ENCODE measurements around the gene GAL3ST2.
"Not testable (repeated sequence)": the region's sequence is repeated elsewhere in the genome, so short reads cannot be mapped to it uniquely, and the experiment has no call there.

Gene GAL3ST2

DNA sequence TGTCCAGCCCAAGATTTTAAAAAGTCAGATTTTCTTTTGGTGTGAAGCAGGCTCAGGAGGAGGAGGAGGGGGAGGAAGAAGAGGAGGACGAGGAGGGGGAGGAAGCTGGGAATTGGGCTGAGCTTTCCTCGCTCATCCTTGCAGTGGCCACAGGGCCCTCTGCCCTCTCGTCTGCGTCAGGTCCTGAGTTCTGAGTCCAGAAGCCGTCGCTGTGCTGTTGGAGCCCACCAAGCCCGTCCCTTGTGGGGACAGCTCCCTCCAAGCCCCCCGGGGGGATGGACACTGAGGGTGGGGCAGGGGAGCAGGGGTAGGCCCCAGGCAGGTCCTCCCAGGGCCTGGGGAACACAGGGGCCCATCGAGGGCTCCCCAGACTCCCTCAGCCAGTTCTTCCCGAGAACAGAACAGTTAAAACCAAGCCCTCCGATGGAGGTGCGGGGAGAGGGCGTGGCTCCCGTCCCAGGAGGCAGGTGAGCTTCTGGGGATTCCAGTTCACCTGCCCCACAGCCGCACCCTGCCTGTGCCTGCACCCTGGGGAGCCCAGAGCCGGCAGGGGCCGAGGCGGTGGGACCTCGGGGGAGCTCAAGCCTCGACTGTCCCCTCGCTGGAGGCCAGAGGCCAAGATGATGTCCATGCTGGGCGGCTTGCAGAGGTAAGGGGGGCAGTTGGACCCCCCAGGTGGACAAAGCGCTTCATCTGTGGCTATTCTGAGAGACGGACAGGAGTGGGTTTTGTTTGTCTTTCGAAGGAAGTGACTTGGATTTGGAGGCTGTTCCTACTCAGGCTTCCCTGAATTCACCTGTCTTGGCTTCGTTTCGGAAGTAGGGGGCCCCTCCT is at the start of gene GAL3ST2:
TSS of gene GAL3ST2 (plus strand) at position 487 of the 834 bp plus-strand sequence. CDS start at position 621, 134 bp downstream.
- DNase-seq = no peak

GRCh38 chr2:241728000-241728399 is 48.6 kb upstream of the GAL3ST2 start:
- DNase-seq = no peak

DNA sequence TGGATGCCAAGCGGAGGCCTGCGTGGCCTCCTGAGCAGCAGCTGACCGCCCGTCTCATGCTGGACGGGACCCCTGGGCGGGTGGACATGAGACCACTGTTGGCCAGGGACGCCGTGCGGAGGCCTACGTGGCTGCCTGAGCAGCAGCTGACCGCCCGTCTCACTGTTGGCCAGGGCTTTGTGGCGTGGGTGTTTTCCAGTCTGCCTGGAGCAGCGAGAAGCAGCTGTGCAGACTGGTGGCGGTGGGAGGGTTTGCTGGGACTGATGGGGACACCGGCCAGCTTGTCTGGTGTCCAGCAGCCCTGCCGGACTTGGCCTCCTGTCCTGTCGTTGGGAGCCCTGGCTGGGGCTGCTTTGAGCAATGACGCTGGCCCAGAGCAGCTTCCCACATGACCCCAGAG is 48.0 kb upstream of the GAL3ST2 start:
- no peak for DNase-seq

GRCh38 chr2:241729868-241730267 is 46.8 kb upstream of the GAL3ST2 start:
- DNase-seq = no peak

DNA sequence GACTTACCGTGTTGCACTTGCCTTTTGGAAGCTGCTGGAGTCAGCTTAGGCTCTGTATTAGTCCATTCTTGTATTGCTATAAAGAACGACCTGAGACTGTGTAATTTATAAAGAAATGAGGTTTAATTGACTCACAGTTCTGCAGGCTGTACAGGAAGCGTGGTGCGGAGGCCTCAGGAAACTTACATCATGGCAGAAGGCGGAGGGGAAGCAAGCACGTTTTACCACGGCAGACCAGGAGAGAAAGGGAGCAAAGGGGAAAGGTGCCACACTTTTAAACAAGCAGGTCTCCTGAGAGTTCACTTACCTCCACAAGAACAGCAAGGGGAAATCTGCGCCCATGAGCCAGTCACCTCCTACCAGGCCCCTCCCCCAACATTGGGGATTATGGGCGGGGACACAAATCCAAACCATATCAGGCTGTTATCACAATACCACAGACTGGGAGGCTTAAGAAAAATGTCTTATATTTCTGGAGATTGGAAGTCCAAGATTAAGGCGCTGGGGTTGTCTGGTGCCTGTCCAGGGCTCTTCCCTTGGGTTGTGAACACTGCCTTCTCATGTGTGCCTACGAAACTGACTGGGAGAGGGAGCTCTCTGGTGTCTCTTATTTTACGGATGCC is 45.8 kb upstream of the GAL3ST2 start:
- DNase-seq = no peak

DNA sequence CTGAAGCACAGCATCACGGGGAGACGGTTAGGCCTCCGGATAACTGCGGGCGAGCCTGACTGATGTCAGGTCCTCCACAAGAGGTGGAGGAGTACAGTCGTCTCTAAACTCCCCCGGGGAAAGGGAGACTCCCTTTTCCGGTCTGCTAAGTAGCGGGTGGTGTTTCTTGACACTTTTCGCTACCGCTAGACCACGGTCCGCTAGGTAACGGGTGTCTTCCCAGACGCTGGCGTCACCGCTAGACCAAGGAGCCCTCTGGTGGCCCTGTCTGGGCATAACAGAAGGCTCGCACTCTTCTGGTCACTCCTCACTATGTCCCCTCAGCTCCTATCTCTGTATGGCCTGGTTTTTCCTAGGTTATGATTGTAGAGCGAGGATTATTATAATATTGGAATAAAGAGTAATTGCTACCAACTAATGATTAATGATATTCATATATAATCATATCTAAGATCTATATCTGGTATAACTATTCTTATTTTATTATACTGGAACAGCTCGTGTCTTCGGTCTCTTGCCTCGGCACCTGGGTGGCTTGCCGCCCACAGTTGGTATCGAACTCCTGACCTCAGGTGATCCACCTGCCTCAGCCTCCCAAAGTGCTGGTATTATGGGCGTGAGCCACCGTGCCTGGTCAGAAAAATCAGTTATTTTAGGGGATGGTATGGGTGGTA is 44.0 kb upstream of the GAL3ST2 start:
- DNase-seq = not testable (repeated sequence)

DNA sequence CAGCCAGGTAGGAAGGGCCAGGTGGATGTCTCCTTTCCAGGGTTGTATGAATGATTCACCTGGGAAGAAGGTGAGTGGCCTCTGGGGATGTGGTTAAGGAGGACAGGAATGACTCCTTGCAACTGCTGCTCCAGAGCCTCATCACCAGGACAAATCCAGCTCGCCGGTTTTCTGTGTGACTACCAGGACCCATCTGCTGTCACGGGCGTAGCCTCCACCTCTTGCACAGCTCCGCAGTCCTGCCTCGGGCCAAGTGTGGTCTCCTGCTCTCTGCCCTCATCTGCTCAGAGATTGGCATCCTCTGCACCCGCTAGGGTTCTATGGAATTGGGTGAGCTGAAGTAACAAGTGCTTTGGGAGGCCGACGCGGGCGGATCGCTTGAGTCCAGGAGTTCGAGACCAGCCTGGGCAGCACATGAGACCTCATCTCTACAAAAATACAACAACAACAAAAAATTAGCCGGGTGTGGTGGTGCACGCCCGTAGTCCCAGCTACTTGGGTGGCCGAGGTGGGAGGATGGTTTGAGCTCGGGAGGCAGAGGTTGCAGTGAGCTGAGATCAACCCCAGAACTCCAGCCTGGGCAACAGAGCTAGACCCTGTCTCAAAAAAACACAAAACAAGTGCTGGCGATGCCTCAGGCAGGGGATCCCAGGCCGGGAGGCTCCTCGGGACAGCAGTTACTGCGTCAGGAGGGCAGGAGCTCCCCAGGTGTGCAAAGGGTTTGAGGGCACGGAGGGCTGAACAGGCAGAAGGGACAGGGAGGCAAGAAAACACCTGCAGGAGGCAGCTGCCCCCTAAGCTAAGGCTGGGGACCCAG is 43.0 kb upstream of the GAL3ST2 start:
- DNase-seq = no peak

GRCh38 chr2:241734208-241734466 is 42.5 kb upstream of the GAL3ST2 start:
- no peak for DNase-seq

DNA sequence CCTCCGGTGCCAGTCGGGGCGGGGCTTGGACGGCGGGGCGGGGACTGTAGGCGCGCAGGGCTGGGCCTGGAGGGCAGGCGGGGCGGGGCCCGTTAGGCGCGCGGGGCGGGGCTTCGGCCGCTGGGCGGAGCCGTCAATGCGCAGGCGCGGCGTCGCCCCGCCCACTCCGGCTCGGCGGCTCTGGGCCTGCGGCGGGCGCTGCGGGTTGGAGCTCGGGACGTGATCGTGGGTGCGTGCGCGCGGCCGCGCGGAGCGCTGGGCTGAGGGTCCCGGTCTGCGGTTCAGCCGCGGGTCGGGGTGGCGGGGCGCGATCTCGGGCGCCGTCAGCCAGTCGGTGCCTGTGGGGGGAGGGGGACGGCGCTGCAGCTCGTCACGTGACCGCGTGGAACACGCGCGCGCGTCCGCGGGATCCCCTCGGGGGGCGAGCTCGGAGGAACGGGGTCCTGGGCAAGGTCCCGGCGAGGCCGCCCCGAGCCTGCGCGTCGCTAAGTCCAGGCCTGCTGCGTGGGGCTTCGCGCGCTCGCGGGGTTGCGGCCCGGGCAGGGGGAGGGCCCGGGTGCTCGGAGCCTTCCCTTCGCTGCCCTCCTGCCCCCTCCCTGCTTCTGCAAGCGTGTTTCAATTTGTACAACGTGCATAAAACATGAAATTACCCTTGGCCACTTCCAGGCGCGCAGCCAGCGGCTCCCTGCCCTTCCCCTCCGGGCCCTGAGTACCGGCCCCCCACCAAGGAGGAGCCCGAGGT is 42.0 kb upstream of the GAL3ST2 start, which contains the start of gene D2HGDH:
TSS of gene D2HGDH (plus strand) at position 164 of the 742 bp plus-strand sequence. CDS start 595 bp downstream, outside the sequence.
- DNase-seq = peak; percentile 19

DNA sequence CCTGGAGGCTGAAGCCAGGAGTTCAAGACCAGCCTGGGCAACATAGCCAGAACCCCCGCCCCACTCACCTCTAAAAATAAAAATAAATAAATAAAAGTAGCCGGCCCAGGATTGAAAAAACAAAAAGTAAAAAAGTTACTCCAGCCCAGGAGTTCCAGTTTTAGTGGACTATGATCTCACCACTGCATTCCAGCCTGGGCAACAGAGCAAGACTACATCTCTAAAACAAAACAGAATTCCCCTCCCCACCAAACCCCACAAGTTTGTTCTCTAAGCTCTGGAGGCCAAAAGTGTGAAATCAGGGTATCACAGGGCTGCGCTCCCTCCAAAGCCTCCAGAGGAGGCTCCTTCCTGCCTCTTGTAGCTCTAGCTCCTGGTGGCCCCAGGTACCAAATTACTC is 40.5 kb upstream of the GAL3ST2 start:
- no peak for DNase-seq

- DNase-seq = no peak
Measured at GRCh38 chr2:241738040-241738686, 38.5 kb upstream of the GAL3ST2 start.

DNA sequence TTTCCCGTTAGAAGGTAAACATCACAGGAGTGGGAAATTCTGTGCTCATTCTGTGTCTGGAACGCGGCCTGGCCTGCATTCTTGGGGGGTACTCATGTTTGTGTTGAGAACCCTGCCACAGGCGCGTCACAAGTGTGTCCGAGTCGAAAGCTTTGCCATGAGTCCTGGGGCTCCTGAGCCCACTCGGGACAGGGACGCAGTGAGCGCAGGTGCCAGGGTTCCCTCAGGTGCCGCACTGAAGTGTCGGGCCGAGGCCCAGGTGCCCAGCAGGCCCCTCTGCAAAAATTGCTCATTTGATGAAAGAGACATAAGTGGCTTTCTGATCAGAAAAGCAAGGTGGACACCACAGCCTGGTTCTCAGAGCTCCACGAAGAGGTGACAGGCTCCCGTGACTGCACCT is 37.4 kb upstream of the GAL3ST2 start:
- no peak for DNase-seq

DNA sequence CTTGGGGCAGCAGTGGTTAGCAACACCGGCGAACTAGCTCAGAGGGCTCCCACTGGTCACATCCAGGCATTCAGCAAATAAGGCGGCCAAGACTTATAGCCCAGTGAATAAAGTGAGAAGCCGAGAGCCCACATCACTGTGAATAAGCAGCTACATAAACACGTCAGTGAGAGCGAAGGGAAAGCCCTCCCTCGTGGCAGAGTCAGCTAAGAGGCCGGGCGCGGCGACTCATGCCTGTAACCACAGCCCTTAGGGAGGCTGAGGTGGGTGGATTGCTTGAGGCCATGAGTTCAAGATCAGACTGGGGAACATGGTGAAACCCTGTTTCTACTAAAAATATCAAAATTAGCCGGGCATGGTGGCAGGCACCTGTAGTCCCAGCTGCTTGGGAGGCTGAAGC is 37.0 kb upstream of the GAL3ST2 start:
- DNase-seq = no peak

DNA sequence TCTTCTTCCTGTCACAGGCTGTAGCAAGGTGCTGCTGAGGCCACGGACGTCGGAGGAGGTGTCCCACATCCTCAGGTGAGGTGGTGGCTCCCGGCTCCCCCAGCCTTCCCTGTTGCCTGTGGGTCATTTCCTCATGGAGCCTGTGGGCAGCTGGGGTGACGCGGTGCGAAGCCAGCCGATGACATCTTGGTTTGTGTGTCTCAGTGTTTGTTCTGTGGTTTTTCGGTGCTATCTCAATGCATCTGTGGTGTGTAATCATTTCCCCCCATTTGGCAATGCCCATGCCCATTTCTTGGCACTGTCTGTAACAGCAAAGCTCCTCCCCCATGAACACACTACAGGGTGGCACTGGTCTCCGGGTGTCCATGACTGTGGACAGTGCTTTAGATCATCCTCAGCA is 35.6 kb upstream of the GAL3ST2 start:
- DNase-seq = no peak

DNA sequence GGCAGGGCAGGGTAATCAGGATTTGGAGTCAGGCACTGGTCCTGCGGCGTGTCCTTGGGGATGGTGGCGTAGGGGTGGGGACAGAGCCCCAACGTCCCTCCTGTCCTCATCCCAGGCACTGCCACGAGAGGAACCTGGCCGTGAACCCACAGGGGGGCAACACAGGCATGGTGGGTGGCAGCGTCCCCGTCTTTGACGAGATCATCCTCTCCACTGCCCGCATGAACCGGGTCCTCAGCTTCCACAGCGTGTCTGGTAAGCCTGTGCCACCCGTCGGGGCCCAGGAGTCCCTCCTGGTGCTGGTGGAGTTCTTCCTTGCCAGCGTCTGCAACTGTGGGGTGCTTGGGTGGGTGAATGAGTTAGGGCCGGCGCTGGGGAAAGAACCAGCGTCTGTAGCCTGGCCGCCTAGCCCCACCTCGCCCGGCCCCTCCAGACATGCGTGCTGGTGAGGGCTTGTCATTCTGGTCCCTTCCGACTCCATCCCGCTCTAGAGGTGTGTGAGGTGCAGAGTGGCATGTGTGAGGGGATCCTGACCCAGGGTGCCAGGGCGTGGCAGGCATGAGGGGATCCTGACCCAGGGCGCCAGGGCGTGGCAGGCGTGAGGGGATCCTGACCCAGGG is 34.2 kb upstream of the GAL3ST2 start:
- DNase-seq = no peak

- DNase-seq = not testable (repeated sequence)
Measured at GRCh38 chr2:241743008-241743407, 33.6 kb upstream of the GAL3ST2 start.

DNA sequence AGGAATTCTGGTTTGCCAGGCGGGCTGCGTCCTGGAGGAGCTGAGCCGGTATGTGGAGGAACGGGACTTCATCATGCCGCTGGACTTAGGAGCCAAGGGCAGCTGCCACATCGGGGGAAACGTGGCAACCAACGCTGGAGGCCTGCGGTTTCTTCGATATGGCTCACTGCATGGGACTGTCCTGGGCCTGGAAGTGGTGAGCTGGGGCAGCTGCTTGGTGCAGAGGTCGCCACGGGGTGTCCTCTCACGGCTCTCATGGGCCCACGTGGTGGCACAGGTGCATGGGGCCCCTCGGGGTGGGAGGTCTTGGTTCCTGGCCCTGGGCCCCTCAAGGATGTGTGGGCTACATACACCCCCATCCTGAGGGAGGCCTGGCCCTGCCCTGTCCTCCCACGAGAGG is 33.0 kb upstream of the GAL3ST2 start:
- DNase-seq = no peak

GRCh38 chr2:241744028-241744754 is 32.4 kb upstream of the GAL3ST2 start:
- no peak for DNase-seq

- no peak for DNase-seq
Measured at GRCh38 chr2:241745276-241745675, 31.3 kb upstream of the GAL3ST2 start.

- DNase-seq = no peak
Measured at GRCh38 chr2:241746084-241746483, 30.5 kb upstream of the GAL3ST2 start.
